Measurements from ENCODE around the gene KCNK17.

KCNK17 gene

DNA sequence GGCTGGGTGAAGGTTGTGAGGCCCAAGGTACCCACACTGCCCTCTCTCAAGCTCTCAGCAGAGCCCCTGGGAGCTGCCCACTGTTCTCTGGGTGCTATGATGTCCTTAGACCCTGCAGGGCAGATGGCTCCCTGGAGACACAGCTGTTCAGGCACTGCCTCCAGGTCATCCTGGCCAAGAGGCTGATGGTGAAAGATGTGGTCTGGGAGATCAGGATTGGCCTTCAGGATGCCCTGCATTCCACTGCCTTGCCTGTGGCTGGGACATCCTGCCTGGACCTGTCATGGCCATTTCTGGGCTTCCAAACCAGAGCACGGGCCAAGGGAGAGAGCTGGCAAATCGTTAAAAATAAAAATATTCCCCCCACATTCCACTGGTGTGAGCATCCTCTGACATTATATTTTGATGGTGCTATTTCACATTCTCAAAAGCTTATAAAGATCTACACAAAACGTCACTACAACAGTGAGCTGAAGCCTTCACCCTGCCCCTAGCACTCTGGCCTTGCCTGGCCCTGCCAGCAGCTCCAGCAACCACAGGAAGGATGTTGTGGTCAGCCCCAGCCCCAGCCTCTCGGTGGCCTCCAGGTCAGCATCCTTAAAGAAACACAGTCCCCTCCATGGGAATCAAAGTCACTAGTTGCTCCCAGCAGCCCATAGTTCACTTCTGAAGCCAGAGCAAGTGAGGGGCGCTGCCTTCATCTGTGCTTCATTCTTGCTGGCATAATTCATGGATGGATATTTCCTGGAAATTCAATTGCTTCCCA is 21.7 kb upstream of the KCNK17 start:
- DNase-seq: no peak

DNA sequence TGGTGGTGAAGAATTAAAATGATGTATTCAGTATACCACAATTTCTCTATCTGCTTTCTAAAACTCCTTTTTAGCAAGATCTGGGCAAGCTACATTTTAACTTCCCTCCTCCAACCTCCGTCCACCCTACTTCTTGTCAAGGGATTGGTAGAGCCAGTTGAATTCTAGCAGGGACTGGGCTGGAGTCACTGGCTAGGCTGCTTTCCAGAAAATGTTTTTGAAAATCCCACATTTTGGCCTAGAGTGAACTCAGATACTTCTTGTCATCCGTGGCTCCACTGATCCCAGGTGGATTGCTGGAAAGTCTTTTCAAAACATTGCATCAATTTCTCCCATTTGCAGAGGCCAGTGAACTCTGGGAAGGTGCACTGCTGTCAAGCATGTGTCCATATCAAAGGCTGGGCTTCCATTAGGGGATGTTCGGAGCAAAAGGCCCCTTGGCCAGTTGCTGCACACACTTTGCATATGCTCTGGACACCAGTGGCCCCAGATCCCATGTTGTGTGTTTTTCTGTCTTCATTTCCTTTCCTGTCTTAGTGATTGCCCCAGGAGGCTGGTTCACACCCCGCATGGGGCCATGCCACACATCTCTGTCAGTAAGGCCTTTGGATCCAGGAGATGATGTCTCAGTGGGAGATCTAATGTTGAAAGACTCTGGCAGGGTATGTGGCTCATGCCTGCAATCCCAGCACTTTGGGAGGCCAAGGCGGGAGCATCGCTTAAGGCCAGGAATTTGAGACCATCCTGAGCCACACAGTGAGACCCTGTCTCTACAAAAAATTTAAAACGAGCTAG is 19.6 kb upstream of the KCNK17 start:
- DNase-seq: no peak

DNA sequence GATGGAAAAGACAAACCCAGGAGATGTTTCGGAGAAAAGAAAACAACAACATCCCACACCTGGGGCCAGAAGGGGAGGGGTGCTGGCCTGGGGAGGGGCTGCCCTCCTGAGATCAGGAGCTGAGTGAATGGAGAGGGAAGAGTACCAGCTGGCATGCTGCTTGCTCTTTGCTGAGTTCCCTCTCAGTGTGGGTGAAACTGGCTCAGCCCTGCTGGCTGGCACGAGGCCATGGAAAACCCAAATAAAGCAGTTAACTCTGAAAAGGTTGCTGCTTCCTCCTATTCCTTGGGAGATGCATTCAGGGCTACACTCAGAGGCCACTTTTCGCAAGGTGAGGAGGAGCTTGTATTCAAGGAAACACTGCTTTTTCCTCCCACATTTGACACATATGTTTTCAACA is 16.3 kb upstream of the KCNK17 start:
- DNase-seq: no peak

DNA sequence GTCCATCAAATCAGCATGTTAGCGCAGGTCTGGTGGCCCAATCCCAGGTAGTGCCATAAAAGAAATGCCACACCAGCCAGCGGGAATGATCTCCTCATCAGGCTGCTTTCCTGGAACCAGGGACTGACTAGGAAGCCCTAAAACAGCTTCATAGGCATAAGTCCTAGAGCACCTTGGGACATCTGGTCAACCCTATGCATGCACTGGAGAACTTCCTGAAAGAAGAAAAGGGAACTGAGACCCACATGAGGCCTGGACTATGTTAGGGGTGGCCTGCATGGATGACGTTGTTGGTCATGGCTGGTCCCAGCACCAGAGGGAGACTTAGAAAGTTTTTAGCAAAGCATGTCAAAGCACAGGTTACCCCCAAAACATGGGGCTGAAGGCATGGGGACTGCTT is 15.8 kb upstream of the KCNK17 start:
- no peak for DNase-seq

DNA sequence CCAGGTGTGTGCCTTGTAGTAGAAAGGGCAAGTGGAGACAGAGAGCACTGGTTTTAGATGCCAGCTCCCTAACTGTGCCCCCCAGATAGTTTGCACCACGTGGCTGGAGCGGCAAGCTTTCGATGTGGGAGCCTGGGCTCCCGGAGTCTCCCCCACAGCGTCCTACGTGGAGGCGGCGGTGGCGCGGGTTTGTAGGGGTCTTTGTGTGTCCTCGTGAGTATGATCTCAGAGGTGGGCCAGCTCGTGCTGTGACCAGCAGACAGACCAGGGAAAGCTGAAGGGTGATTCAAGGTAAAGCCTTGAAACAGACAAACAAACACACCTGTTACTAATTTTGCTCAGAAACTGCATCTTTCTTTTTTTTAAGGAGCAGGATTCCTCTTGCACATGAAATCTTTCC is 13.8 kb upstream of the KCNK17 start:
- no peak for DNase-seq

DNA sequence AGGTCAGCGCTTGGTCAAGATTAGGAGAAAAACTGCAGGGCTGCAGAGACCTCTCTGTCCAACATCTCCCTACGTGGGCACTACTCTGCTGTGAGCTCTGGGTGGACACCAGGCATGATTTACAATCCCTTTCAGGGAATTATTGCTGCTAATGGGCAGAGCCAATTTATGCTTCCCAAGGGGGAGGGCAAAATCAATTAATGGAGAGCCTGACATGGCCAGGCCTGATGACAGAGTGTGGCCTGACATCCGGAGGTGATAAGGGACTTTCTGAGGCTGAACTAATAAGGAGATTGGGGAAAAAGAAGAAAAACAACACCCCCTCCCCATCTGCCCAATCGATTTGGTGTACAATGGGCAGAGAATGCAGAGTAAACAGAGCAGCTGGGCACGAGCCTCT is 13.3 kb upstream of the KCNK17 start:
- DNase-seq: no peak

DNA sequence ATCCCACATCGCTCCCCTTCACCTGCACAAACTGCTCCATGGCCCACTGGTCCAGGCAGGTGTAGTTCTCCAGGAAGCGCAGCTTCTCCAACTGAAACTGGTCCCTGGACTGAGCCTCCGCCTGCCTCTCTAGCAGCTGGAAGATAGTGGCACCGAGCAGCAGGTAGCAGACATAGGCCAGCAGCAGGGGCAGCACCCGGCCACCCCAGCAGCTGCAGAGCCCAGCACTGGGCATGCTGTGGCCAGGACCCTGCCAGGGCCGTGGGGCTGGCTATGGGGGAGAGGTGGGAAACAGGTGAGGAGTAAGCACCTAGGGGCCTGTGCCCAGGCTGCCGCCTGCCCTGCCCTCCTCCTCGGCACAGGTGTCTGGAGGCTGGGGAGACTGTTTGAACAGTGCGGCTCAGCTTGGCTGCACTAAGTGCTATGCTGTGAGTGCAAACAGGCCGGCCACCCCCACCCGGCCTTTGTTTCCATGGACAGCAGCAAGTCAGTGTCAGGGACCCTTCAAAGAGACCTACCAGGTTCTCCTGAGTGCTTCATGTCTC is 8.2 kb upstream of the KCNK17 start, which contains the start of gene KCNK16:
Gene KCNK16, minus strand, starts transcription at position 397 of the 545 bp plus-strand sequence. Its CDS starts 162 bp downstream, at position 235.
- no peak for DNase-seq

DNA sequence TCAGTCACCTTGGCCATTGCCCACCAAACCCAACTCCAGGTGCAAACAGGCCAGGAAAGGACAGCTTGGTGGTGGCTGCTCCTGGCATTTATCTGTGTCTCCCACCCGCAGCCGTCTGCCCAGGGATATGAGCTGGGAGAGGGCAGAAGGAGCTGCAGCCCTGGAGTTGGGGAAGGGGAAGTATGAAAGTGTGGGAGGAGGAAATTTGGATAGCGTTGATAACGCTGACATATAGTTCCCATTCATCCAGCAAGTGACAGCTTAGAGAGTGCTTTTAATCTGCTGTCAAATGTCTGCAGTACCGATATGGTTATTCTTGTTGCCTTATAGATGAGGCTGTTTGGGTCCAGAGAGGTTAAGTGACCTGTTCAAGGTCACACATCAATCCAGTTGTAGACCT is 7.5 kb upstream of the KCNK17 start:
- DNase-seq: no peak

DNA sequence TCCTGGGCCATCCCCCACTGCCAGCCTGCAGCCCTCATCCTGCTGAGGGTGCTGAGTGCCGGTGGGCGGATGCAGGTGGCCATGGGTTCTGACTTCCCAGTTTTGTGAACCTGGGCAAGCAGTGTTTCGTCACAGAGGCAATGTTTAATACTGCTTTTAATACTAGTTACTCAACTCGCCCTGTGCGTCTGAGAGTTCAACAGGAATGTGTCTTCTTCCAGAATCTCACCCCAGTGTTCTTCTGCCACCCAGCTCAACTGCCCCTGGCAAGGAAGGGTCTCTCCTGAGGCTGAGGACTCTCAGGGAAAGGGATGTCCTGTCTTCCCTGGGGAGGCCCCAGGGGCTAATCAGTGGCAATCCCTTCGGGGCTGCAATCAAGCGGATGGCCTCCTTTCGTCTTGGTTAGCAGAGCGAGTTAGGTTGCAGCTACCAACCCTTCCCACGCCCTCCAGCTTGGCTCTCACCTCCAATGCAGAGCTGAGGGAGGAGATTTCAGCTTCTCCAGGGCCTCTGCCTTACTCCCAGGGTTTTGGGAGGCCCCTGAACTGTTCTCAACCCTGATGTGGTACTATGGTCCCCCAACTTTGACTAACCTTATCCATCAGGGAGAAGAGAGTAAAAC is 6.3 kb upstream of the KCNK17 start:
- DNase-seq: no peak

DNA sequence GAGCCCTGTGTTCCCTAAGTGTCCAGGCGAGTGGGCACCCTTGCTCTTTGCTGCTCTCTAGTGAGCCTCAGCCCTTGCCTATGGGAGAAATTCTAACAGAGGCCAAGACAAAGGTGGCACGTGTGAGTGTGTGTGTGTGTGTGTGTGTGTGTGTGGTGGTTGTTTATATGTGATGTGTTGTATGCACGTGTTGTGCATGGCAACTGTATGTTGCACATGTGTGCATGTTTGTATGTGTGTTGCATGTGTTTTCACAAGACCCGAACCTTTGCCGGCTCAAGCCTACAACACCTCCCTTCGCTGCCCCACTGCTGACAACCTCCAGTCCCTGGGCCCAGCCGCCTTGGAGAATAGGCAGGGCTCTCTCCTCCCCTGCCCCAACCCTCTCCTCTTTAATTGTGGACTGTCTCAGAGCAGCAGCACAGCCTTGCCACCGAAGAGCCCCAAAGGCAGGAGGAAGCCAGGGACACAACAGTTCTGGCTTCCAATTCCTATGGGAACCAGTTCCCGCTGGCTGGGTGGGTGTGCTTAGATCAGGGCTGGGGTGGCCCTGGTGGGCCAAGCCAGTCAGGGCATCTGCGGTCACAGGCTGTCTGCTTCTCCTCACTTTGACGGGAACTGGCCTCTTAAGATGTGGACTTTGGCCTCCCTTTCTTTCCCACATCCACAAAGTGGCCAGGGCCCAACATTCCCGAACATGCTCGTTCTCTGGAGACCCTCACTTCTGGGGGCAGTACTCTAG is 5.6 kb upstream of the KCNK17 start:
- no peak for DNase-seq

DNA sequence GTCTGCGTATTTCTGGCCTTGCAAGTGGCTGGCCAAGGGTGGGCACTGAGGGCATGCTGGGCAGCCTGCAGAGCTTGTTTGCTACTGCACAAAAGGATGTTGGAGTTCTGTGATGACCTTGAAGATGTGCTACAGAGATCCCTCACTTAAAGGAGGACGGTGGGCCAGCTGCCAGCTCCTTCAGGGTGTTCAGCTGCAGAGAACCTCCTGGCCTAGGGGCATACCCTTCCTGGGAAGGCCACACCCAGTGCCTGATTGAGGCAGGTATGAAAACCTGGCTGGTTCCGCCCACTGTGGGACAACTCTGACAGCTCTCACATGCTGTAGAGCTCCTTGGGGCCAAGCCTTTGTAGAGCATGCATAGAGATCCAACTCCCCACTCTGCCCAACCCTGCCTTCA is 3.0 kb upstream of the KCNK17 start:
- DNase-seq: no peak

DNA sequence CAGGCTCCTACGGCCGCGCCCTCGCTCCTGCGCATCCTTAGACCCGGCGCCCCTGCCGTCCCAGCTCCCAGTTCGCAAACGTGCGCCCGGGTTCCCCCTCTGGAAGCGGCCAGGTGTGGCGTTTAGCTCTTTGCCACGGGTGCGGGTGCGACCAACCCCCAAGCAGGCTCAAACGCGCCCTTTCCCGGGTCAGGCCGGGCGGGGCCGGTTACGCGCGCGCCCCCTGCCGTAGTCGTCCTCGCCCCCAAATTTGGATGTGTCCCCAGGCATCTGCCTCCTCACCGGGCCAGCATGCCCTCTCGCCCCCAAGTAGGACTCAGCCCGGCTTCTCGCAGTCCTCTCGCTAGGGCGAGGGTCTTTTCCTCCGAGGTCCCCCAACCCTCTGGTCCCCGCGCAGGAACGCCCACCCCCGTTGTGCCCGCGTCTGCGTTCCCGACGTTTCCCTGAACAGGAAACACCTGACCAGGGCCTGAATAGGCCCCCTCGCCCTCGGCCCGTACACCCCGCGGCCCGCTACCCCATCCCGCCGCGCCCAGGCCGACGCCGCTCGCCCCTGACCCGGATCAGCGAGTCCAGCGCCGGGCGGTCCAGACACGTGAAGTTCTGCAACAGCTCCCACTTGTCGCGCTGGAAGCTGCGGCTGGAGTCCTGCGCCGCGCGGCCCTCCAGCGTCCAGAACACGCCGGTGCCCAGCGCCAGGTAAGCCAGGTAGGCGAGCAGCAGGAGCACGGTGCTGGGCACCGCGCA is 520 bp downstream of the KCNK17 start:
- DNase-seq: no peak

DNA sequence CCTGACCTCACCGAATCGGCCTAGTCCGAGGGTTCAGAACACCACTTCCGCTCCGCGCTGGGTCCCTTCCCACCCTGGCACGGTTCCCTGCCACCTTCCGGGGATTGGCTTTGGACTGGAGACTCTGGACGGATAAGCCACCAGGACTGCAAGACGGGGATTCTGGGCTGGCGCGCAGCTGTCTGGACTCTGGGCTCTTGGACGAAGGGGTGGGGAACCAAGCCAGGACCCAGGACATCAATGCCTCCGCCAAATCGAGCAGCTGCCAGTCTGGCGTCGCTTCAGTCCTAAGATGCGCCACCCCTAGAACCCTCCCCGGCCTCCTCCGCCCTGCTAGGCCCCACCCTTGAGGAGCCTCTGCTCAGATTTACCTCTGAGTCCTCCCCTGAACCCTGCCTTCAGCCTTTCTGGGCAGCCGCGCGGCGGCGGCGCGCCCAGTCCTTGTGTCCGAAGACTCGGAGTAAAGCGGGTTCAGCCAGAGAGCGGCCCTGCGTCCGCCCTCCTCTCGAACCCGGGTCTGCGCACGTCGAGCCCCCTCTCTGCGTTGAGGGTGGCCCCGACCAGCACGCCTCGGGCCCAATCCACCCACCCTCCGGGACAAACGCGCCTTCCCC is 1.2 kb downstream of the KCNK17 start:
- DNase-seq: no peak

DNA sequence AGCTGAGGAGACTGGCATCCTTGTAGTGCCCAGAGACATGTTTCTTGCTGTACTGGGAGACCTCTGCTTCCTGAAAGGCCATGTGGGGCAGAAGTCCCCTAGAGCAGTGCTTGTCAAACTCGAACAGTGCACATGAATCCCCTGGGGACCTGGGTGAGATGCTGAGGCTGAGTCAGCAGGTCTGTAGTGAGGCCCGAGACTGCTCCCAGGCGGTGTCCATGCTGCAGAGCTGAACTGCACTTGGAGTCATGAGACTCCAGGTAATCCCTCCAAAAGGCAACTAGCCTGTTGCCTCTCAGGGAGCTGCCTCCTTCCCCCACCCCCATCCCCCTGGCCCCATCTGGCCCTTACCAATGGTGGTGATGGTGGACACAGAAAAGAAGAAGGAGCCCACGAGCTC is 3.7 kb downstream of the KCNK17 start:
- DNase-seq: no peak

DNA sequence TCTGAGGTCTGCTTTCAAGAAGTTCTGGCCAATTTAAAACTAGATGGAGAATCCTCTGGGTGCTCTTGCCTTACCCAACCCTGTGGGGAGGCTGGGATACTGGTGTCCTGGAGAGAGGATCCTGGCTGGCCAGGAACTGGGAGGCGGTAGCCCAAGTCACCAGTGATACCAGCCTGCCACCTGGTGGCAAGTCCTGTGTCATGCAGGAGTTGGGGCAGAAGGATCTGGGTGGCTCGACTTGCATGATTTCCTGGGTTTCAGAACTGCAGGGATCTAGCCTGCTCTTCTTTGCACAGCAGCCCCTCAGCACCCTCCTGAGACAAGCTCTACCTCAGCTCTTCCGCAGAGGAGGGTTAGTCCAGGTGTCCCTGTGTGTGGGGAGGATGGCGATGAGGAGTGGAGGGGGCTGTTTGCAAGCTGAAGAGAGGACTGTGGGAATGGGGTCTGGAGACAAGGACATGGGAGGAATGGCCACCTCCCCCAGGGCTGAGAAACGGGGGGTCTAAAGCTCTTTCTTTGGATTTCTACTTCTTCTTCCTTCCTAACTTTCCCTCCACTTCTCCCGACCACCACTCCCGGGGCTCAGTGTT is 4.2 kb downstream of the KCNK17 start:
- DNase-seq: peak; percentile 22

DNA sequence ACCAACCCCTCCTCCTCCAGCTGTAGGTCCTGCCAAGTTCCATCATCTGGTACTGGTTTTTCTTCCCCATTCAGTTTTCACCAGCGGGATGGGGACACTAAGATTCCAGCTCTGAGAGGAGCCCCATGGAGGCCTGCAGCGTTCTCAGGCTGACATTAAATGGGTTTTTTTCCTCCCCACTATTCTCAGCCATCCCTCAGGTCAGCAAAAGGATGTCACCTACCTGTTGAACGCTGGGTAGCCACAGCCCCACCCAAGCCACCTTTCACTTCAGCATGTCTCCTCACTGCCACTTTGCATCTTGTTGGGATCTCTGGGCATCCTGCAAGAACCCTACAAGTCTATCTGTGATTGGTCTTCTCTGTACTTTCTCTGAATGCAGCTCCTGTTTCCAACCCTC is 6.8 kb downstream of the KCNK17 start:
- DNase-seq: no peak

DNA sequence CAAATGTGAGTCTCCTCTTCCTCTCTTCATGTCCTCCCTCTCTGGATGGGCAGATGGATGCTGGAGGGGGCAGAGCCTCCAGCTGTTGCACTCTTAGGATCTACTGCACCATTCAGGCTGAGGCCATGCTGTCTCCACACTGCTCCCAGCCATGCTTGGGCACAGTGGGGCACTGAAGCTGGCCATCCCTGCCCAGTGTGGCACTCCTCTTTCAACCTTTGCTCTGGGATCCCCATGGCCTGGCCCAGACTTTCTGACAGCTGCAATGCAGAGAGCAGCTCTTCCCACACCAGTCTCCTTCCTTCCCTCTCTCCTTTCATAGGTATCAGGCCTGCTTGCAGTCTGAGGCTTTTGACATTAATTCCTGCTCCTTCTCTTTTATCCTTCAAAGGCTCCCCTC is 9.3 kb downstream of the KCNK17 start:
- DNase-seq: no peak

DNA sequence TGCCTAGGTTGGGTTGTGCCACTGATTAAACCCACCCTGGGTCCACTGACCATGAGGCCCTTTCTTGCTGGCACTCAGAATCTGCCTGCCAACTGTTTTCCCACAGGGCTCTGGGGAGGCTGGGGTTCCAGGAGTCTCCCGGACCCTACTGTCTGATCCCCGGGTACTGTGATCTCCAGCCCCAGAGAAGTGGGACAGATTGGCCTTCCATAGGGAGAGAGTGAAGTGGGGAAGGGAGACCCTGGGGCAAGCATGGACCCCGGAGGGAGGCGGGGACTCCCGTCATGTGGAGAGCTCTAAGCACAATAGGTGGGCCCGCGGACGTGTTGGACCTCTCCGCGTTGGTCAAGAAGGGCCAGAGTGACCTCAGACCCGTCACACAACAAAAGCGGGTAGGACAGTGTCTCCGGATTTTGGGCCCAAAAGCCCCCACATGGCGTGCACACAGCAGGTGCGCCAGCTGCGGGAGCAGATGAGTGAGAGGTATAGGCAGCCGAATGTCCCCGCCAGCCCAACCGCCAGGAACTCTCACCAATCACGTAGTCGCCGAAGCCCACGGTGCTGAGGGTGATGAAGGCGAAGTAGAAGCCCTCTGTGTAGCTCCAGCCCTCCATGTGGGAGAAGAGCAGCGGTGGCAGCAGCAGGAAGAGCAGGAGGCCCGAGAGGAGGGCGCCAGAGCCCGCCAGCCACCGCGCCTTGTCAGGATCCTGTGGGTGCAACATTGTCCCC is 10.6 kb downstream of the KCNK17 start:
- DNase-seq: no peak

DNA sequence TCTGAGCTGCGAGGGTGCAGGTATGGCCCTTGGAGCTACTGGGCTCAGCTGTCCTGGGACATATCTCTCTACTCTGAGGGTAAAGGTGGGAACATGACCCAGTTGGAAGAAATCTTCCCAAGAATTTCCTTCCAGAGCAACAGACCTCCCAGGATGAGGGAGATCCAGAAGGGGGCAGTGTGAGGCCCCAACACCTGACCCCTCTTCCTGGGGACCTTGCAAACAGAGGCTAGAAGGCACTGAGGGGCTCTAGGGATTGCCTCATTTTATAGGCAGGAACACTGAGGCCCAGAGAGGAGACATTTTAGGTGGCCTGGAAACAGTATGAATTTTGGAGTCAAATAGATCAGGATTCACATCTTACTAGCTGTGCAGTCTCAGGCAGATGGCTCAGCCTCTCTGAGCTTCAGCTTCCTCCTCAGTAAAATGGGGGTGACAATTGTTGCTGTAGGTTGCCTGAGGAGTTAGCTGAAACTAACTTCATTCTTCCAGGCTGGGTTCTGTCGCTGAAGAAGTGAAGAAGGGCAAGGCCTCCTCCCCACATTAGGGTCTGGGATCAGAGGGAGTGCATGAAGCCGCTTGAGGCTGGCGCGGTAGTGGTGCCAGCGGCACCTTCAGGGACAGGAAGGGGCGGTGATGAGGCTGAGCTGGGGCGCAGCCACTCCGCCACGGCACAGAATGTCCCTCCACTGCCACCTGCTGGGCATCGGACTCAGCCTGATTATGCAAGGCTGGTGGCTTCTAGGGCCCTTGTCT is 11.4 kb downstream of the KCNK17 start:
- peak; percentile 18 for DNase-seq

DNA sequence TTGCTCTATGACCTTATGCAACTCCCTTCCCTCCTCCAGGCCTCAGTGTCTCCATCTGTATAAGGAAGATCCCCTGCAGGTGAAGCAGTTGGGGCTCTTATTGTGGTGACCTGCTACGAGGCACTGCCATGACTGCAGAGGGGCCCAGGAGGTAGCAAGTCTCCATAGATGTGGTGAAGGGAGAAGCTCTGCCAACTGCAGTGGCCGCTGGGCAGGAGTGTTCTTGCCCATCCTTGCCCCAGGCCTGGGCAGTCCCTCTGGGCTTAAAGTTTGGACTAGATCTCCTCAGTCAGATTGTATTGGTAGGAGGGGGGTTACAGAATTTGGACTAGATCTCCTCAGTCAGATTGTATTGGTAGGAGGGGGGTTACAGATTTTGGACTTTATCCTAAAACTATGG is 12.2 kb downstream of the KCNK17 start:
- DNase-seq: no peak
